HepG2 (cell line): ENCODE data around the gene RCC1. TPM values are rescaled to one million over a fixed set of nuclear protein-coding genes. Genes with fewer than 3 reads are reported as not detected.

Experiments
- ATAC-seq: fragments of 200-7000 bp; cut with Tn5 transposase; 3 replicates; pipeline ENCODE4 v1.9.1; 2020; ENCODE audit warnings: mild to moderate bottlenecking, moderate library complexity
- BruUV-seq: library from RNA; stranded (reverse); fragments of 400-500 nt; replicated peaks from 2 replicates; lab custom pipeline; 2021; lab: Mats Ljungman, UMichigan
- CTCF ChIA-PET: fragments of 300-600 bp; formaldehyde crosslinking; extraction: SDS; loops from one replicate; lab custom pipeline; 2021; ENCODE audit warnings: low total read pairs, inconsistent platforms, low intra/inter-chr PET ratio; lab: Yijun Ruan, JAX
- POLR2A ChIA-PET: fragments of 350-600 bp; sonication (Branson Sonifier 250); formaldehyde crosslinking; loops from one replicate; lab custom pipeline; 2020; ENCODE audit warnings: antibody characterized with exemption, inconsistent platforms; lab: Yijun Ruan, JAX
- DNase-seq: peaks from one replicate; pipeline ENCODE4 v3.0.0-alpha.2; 2015; ENCODE audit warnings: low spot score
- FAIRE-seq: peaks from 3 replicates; lab custom pipeline; 2011; peaks lifted over from hg19 to GRCh38; lab: Jason Lieb, UNC
- H2AFZ ChIP-seq: one replicate; pipeline ENCODE4 v1.6.1; 2011; ENCODE audit warnings: low read length, inconsistent platforms
- H3K27ac ChIP-seq: fragments of 300-600 bp; 3 replicates; pipeline ENCODE4 v1.8.0; 2011; ENCODE audit warnings: mixed run types, mild to moderate bottlenecking, mixed read lengths, low read length, inconsistent platforms; ENCODE audit not compliant: insufficient read depth; ENCODE audit errors: extremely low read length
- H3K27me3 ChIP-seq, 2 experiments: fragments of 200-600 bp in 1 of 2; 2 replicates in 1 of 2; 3 replicates in 1 of 2; pipeline versions ENCODE4 v1.6.0 to v1.8.0; 2011; ENCODE audit warnings: low read length in 2 of 2, mild to moderate bottlenecking in 2 of 2, moderate library complexity in 2 of 2, inconsistent platforms in 1 of 2; ENCODE audit not compliant: insufficient read depth in 2 of 2, control insufficient read depth in 1 of 2
- H3K36me3 ChIP-seq, 2 experiments: fragments of 200-600 bp in 1 of 2; replicated peaks in 1 of 2; 2 replicates in 1 of 2; 3 replicates in 1 of 2; pipeline versions ENCODE4 v1.5.1 to v1.8.0; 2011; ENCODE audit warnings: low read length in 2 of 2, inconsistent platforms in 1 of 2; ENCODE audit not compliant: insufficient read depth in 2 of 2, control insufficient read depth in 1 of 2
- H3K4me1 ChIP-seq: 2 replicates; pipeline ENCODE4 v1.5.1; 2012; ENCODE audit warnings: low read length, inconsistent platforms; ENCODE audit not compliant: insufficient read depth
- H3K4me2 ChIP-seq: 2 replicates; pipeline ENCODE4 v1.6.0; 2011; ENCODE audit warnings: low read depth, low read length, inconsistent platforms
- H3K4me3 ChIP-seq, 3 experiments: fragments of 200-600 bp in 1 of 3; sonication (generic), shearing (Covaris generic) in 1 of 3; replicated peaks in 1 of 3; 2 replicates each; pipeline ENCODE4 v1.5.1; 2011 to 2016; ENCODE audit warnings: low read length in 3 of 3, inconsistent platforms in 2 of 3, low read depth in 2 of 3, mild to moderate bottlenecking in 2 of 3, control low read depth in 1 of 3, mixed read lengths in 1 of 3; ENCODE audit not compliant: insufficient read depth in 1 of 3
- H3K79me2 ChIP-seq: one replicate; pipeline ENCODE4 v1.6.1; 2011; ENCODE audit warnings: low read length, inconsistent platforms; ENCODE audit not compliant: insufficient read depth
- H3K9ac ChIP-seq: 2 replicates; pipeline ENCODE4 v1.6.0; 2011; ENCODE audit warnings: mild to moderate bottlenecking, low read depth, low read length, inconsistent platforms; ENCODE audit not compliant: insufficient read depth
- H3K9me3 ChIP-seq: 2 replicates; pipeline ENCODE4 v1.5.1; 2012; ENCODE audit warnings: mild to moderate bottlenecking, low read length
- H4K20me1 ChIP-seq: 2 replicates; pipeline ENCODE4 v1.6.0; 2011; ENCODE audit warnings: inconsistent platforms, mild to moderate bottlenecking, low read length, moderate library complexity; ENCODE audit not compliant: insufficient read depth
- HNRNPK ChIP-seq: fragments of 200-400 bp; formaldehyde crosslinking; IDR thresholded peaks from 2 replicates; pipeline ENCODE4 v1.6.1; 2018; ENCODE audit warnings: low read length, low read depth, moderate library complexity, mild to moderate bottlenecking; ENCODE audit not compliant: poor library complexity, severe bottlenecking
- IRX3 ChIP-seq: sonication (generic); formaldehyde crosslinking; IDR thresholded peaks from 2 replicates; pipeline ENCODE4 v1.8.1; 2023; ENCODE audit warnings: mild to moderate bottlenecking, low read depth, missing genetic modification reagents, borderline replicate concordance
- KDM1A ChIP-seq: IDR thresholded peaks from 2 replicates; pipeline ENCODE4 v1.6.1; 2016; ENCODE audit warnings: missing compliant biosample characterization
- POLR2A ChIP-seq, 2 experiments: IDR thresholded peaks; 2 replicates each; pipeline ENCODE4 v1.6.1; 2011; ENCODE audit warnings: low read depth in 2 of 2, low read length in 2 of 2, mild to moderate bottlenecking in 1 of 2, moderate library complexity in 1 of 2; ENCODE audit not compliant: insufficient read depth in 1 of 2
- RBAK ChIP-seq: sonication (generic); formaldehyde crosslinking; IDR thresholded peaks from 2 replicates; pipeline ENCODE4 v1.5.1; 2020; ENCODE audit warnings: mild to moderate bottlenecking, missing genetic modification reagents
- RELA ChIP-seq: sonication (generic); formaldehyde crosslinking; IDR thresholded peaks from 2 replicates; pipeline ENCODE4 v1.4.0; 2020; ENCODE audit warnings: missing genetic modification reagents
- SRSF9 ChIP-seq: fragments of 200-400 bp; formaldehyde crosslinking; IDR thresholded peaks from 2 replicates; pipeline ENCODE4 v1.6.1; 2018; ENCODE audit warnings: borderline replicate concordance, mild to moderate bottlenecking, low read depth, low read length; ENCODE audit not compliant: insufficient read depth, poor library complexity, severe bottlenecking
- TAF1 ChIP-seq: sonication (generic); formaldehyde crosslinking; IDR thresholded peaks from 2 replicates; pipeline ENCODE4 v1.4.0; 2020; ENCODE audit warnings: missing genetic modification reagents
- TAF15 ChIP-seq: fragments of 200-400 bp; formaldehyde crosslinking; IDR thresholded peaks from one replicate; pipeline ENCODE4 v1.6.1; 2018; ENCODE audit warnings: mild to moderate bottlenecking, low read depth, low read length; ENCODE audit not compliant: poor library complexity, severe bottlenecking
- TP53 ChIP-seq: sonication (generic); formaldehyde crosslinking; conservative IDR thresholded peaks from 2 replicates; pipeline ENCODE4 v1.4.0; 2020; ENCODE audit warnings: missing genetic modification reagents
- ZFP1 ChIP-seq: IDR thresholded peaks from 2 replicates; pipeline ENCODE4 v1.6.1; 2016
- ZNF124 ChIP-seq: sonication (generic); formaldehyde crosslinking; IDR thresholded peaks from 2 replicates; pipeline ENCODE4 v1.4.0; 2020; ENCODE audit warnings: missing genetic modification reagents
- ZNF20 ChIP-seq: sonication (generic); formaldehyde crosslinking; IDR thresholded peaks from 2 replicates; pipeline ENCODE4 v1.4.0; 2020; ENCODE audit warnings: mild to moderate bottlenecking, moderate library complexity, missing genetic modification reagents
- WGBS: methylation state at CpG from one replicate; pipeline ENCODE4 v1.1.6; 2017; ENCODE audit warnings: low lambda C conversion rate; 5-methylcytosine and 5-hydroxymethylcytosine counted together
- in situ Hi-C: cut with HindIII; loops from 2 replicates; pipeline ENCODE4 v1.10.0; 2017; ENCODE audit warnings: low pct_unique_long_range_greater_than_20kb; ENCODE audit not compliant: extremely low pct_ligation_motif_present
- intact Hi-C: fragments of 100-400 bp; cut with micrococcal nuclease; formaldehyde crosslinking; loops from one replicate; pipeline ENCODE4 v1.10.0; 2022; ENCODE audit not compliant: unreplicated experiment
- polyA plus RNA-seq, 8 experiments: library from polyadenylated mRNA; depleted of rRNA in 3 of 8; stranded (reverse) in 7 of 8; unstranded in 1 of 8; fragments of >200 nt; fragmentation: Illumina TruSeq in 4 of 8; extraction: Trizol in 4 of 8; gene quantifications; 2 replicates each; pipeline versions ENCODE4 v1.2.1 to v1.2.3, GENCODE V29; 2011 to 2016; ENCODE audit warnings: low read depth in 4 of 8, missing spikeins in 1 of 8, mixed read lengths in 1 of 8; ENCODE audit not compliant: insufficient read depth in 1 of 8
- total RNA-seq, 5 experiments: library from RNA; depleted of rRNA; stranded (reverse); fragments of >200 nt; fragmentation: Illumina TruSeq; extraction: Trizol; gene quantifications; 2 replicates each; pipeline ENCODE4 v1.2.3, GENCODE V29; 2016; ENCODE audit warnings: low read depth in 1 of 5
- TF ChIP-seq, protein P1 (sequence below): sonication (generic); formaldehyde crosslinking; IDR thresholded peaks from 2 replicates; pipeline ENCODE4 v1.4.0; 2020; ENCODE audit warnings: mild to moderate bottlenecking, low read depth, missing genetic modification reagents
- TF ChIP-seq, protein P2 (sequence below): sonication (generic); formaldehyde crosslinking; IDR thresholded peaks from 2 replicates; pipeline ENCODE4 v1.5.0; 2020; ENCODE audit warnings: mild to moderate bottlenecking, missing genetic modification reagents
- TF ChIP-seq, protein P3 (sequence below): sonication (generic); formaldehyde crosslinking; IDR thresholded peaks from 2 replicates; pipeline ENCODE4; 2020; ENCODE audit warnings: missing genetic modification reagents, mild to moderate bottlenecking, borderline replicate concordance
- TF ChIP-seq, protein P4 (sequence below): sonication (generic); formaldehyde crosslinking; IDR thresholded peaks from 2 replicates; pipeline ENCODE4 v1.5.0; 2020; ENCODE audit warnings: missing genetic modification reagents

RCC1 gene
- total and polyA plus RNA-seq, 2 of the 13 experiments (the other 11 are each of a cell fraction or from before 2014, with no cell fraction given), result 47.2 to 80.8 TPM

DNA sequence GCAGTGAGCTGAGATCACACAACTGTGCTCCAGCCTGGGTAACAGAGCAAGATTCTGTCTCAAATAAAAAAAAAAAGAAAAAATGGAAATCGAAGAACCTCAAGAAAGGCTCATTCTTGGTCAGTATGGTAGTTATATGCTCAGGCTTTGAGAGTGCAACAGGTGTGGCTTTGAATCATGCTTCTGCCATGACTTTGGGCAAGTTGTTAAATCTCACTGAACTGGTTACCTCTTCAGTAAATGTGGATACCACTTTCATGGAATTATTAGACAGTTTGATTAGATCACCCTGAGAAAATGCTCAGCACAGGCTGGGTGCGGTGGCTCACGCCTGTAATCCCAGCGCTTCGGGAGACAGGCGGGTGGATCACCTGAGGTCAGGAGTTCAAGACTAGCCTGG is 59.9 kb downstream of the RCC1 start (continued):
- TF ChIP-seq, protein P1, sequence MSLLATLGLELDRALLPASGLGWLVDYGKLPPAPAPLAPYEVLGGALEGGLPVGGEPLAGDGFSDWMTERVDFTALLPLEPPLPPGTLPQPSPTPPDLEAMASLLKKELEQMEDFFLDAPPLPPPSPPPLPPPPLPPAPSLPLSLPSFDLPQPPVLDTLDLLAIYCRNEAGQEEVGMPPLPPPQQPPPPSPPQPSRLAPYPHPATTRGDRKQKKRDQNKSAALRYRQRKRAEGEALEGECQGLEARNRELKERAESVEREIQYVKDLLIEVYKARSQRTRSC, result no peak
- TF ChIP-seq ZNF124 (CRISPR knock-in tag), result no peak

DNA sequence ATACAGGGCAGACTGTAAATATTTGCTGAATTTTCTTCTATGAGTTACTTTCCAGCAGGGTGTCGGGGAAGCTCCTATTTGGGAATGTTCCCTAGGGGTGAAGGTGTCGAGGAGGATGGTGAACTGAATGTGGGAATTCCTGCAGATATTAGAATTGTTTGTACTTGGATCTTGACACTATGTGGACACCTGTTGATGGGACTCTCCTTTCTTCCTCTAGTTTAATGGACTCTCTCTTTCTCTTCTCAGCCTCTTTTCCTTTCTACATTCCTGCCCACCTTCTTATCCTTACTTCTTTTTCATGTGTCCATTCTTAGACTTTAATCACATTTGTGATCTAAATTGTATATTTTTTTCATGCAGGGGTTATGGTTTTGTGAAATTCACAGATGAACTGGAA is 61.1 kb downstream of the RCC1 start:
- H3K9me3 ChIP-seq, result no peaks in the 10 kb centered on the region
- H3K4me2 ChIP-seq, result no peak overlapping the region
- intact Hi-C loops (no loop called here), in situ Hi-C loops (no loop called here)
- DNase-seq (no peak), ATAC-seq (no peak), FAIRE-seq (no peak)
- H3K4me1 ChIP-seq, result no peaks in the 10 kb centered on the region
- H3K4me3 ChIP-seq, result no peak overlapping the region
- H3K79me2 ChIP-seq, result no peaks in the 10 kb centered on the region
- no TSS peak for BruUV-seq
- POLR2A ChIA-PET, result interaction anchor here (1.0 kb wide), 1 partner anchor 14 kb away, joined by 3 read pairs; no protein-coding TSS in a partner anchor
- no peaks in the 10 kb centered on the region for H3K27me3 ChIP-seq
- no peak overlapping the region for H3K9ac ChIP-seq
- H4K20me1 ChIP-seq, result no peaks in the 10 kb centered on the region
- H2AFZ ChIP-seq, result no peak overlapping the region
- 100% methylated on average over 2 of the region's 2 CpGs for WGBS
- CTCF ChIA-PET, result no interaction called here
- peaks cover 13 to 54% of the 10 kb centered on the region in 2 experiments; a peak in 4 of 5 replicates for H3K36me3 ChIP-seq
- H3K27ac ChIP-seq, result no peak overlapping the region
- TF ChIP-seq, protein P2, sequence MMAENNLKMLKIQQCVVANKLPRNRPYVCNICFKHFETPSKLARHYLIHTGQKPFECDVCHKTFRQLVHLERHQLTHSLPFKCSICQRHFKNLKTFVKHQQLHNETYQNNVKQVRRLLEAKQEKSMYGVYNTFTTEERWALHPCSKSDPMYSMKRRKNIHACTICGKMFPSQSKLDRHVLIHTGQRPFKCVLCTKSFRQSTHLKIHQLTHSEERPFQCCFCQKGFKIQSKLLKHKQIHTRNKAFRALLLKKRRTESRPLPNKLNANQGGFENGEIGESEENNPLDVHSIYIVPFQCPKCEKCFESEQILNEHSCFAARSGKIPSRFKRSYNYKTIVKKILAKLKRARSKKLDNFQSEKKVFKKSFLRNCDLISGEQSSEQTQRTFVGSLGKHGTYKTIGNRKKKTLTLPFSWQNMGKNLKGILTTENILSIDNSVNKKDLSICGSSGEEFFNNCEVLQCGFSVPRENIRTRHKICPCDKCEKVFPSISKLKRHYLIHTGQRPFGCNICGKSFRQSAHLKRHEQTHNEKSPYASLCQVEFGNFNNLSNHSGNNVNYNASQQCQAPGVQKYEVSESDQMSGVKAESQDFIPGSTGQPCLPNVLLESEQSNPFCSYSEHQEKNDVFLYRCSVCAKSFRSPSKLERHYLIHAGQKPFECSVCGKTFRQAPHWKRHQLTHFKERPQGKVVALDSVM, result no peak
- TF ChIP-seq HNRNPK (no peak), RBAK (CRISPR knock-in tag) (no peak), SRSF9 (no peak), RELA (CRISPR knock-in tag) (no peak), TP53 (no peak), ZFP1 (CRISPR knock-in tag) (no peak), TAF1 (CRISPR knock-in tag) (no peak), KDM1A (no peak), IRX3 (CRISPR knock-in tag) (no peak), POLR2A (IDR thresholded peaks at IDR 0.05; ENCODE audit: insufficient read depth in 1 of 2, low read depth in 2 of 2, low read length in 2 of 2) (no peak), ZNF20 (CRISPR knock-in tag) (no peak), TAF15 (no peak)
- TF ChIP-seq, protein P3, sequence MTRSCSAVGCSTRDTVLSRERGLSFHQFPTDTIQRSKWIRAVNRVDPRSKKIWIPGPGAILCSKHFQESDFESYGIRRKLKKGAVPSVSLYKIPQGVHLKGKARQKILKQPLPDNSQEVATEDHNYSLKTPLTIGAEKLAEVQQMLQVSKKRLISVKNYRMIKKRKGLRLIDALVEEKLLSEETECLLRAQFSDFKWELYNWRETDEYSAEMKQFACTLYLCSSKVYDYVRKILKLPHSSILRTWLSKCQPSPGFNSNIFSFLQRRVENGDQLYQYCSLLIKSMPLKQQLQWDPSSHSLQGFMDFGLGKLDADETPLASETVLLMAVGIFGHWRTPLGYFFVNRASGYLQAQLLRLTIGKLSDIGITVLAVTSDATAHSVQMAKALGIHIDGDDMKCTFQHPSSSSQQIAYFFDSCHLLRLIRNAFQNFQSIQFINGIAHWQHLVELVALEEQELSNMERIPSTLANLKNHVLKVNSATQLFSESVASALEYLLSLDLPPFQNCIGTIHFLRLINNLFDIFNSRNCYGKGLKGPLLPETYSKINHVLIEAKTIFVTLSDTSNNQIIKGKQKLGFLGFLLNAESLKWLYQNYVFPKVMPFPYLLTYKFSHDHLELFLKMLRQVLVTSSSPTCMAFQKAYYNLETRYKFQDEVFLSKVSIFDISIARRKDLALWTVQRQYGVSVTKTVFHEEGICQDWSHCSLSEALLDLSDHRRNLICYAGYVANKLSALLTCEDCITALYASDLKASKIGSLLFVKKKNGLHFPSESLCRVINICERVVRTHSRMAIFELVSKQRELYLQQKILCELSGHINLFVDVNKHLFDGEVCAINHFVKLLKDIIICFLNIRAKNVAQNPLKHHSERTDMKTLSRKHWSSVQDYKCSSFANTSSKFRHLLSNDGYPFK, result no peak
- TF ChIP-seq, protein P4, sequence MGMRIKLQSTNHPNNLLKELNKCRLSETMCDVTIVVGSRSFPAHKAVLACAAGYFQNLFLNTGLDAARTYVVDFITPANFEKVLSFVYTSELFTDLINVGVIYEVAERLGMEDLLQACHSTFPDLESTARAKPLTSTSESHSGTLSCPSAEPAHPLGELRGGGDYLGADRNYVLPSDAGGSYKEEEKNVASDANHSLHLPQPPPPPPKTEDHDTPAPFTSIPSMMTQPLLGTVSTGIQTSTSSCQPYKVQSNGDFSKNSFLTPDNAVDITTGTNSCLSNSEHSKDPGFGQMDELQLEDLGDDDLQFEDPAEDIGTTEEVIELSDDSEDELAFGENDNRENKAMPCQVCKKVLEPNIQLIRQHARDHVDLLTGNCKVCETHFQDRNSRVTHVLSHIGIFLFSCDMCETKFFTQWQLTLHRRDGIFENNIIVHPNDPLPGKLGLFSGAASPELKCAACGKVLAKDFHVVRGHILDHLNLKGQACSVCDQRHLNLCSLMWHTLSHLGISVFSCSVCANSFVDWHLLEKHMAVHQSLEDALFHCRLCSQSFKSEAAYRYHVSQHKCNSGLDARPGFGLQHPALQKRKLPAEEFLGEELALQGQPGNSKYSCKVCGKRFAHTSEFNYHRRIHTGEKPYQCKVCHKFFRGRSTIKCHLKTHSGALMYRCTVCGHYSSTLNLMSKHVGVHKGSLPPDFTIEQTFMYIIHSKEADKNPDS (CRISPR knock-in tag), result no peak
